ENCODE data around the gene DCXR.

DCXR gene

DNA sequence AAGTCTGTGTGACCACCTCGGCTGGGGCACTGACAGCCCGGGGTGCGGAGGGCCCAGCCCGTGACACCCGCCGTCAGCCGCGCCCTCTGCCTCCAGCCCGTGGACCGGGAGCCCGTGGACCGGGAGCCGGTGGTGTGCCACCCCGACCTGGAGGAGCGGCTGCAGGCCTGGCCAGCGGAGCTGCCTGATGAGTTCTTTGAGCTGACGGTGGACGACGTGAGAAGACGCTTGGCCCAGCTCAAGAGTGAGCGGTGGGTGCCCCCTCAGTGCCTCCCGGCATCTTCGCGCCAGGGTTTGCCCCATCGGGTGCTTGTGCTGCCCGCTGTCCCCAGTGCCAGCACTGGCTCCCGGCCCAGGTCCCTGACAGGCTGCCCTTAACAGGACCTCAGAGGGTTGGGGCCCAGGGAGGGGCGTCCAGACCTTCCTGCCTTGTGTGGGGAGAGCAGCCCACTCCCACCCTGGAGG lies 28.5 kb downstream of the DCXR start:
- no peak for DNase-seq

DNA sequence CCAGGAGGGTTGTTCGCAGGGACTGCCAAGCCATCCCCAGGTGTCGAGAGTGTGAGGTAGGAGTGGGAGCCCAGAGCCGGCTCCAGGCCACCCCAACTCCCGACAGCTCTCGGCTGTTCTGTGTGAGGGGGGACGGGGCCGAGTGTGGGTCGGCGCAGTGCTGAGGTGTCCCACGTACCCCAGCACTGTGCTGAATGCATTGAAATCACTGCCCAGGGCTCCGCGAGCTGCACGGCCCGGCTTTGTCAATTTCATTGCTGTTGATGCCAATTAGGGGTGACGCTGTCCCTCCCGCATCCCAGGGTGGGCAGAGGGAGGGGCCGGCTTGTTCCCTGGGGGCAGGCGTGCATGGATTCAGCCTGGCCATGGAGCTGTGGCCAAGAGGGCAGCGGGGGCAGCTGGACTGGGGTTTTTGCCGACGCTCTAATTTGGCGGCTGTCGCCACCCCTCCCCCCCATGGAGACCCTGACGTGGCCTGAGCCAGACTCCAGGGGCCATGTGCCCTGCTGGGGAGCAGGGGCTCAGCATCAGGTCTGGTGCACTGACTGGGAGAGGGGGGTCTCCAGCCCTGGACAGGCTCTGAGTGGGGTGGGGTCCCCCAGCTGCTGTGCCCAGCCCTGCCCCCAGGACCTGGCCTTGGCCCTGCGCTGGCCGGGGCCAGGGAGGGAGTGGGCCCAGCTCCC lies 29.1 kb downstream of the DCXR start:
- no peak for DNase-seq

DNA sequence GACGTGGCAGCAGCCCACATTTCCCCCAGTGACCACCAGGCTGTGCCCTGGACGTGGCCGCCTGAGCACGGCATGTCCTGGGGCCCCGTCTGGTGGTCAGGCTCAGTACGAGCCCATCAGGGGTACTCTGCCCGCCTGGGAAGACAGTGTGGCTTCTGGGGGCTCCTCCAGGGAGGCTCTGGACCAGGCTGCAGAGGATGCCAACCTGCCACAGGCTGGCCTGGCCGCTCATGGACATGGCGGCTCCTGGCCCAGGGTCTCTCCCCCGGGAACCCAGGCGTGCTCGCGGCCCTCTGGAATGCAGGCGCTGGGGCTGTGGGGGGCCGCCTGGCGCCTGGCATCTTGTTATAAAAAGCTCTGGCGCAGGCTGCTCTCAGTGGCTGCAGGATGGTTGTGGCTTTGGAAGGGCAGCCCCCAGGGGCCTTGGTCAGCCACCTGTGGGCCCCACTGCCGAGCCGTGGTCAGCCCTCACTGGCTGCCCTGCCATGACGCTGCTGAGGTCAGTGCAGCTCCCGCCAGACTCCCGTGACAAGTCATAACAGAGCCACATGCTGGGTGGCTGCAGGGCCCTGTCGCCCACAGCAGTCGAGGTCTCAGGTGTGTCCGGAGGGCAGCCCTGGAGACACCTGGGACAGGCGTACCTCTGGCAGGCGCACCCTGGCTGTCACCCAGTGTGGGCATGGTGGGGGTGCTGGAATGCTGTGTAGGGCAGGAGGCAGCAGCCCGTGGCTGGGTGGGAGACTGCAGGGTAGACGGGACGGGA lies 29.8 kb downstream of the DCXR start:
- no peak for DNase-seq

- no peak for DNase-seq
Measured at GRCh38 chr17:82007228-82007494, 30.3 kb downstream of the DCXR start.

- DNase-seq, result peak in 1 of 2 experiments; percentile 49
Measured at GRCh38 chr17:82006468-82007227, 30.8 kb downstream of the DCXR start.

GRCh38 chr17:82005701-82006348 lies 31.7 kb downstream of the DCXR start:
- DNase-seq, result no peak

- no peak for DNase-seq
Measured at GRCh38 chr17:82004517-82005455, 32.7 kb downstream of the DCXR start.

DNA sequence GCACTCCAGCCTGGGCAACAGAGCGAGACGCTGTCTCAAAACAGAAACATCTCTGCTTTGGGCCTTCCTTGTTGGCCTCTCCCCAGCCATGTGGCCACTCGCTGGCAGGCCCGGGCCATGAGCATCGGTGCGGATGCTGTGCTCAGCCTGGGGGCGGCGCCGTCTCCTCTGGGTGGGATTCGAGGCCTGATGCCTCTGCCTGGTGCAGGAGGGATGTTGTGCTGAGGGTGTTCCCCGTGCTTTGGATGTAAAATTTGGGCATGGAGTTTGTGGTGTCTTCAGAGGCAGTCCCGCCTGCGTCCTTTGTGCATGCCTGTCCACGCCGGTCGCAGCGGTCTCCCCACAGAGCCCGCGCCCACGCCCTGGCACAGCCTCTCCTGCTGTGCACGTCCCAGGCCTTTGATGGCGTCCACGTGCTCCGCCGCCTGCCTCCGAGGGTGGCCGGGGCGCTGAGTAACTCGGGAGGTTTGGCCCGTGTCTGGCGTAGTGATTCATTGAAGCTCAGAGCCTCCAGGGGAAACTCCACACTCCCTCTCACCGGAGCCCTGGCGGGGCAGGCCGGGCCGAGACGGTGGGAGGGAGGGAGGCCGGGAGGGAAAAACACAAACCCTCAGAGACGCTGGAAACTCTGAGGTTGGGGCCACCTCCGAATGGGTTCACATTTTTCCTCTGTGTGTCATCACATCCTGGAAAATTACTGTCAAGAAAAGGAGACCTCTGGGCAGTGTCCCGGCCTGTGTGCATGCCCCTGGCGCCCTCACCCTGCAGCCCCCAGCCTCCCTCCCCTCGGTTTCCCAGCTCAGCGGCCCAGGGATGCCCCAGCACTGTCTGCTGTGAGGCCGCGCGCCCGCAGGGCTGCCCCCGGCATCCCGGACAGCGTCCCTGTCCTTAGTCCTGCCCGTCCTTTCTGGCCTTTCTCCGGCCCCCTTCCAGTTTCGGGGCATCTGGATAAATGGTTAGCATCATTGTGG lies 33.8 kb downstream of the DCXR start:
- no peak for DNase-seq

GRCh38 chr17:82001571-82002056 lies 35.9 kb downstream of the DCXR start:
- no peak for DNase-seq

- DNase-seq, result no peak
Measured at GRCh38 chr17:82000803-82001570, 36.5 kb downstream of the DCXR start.

DNA sequence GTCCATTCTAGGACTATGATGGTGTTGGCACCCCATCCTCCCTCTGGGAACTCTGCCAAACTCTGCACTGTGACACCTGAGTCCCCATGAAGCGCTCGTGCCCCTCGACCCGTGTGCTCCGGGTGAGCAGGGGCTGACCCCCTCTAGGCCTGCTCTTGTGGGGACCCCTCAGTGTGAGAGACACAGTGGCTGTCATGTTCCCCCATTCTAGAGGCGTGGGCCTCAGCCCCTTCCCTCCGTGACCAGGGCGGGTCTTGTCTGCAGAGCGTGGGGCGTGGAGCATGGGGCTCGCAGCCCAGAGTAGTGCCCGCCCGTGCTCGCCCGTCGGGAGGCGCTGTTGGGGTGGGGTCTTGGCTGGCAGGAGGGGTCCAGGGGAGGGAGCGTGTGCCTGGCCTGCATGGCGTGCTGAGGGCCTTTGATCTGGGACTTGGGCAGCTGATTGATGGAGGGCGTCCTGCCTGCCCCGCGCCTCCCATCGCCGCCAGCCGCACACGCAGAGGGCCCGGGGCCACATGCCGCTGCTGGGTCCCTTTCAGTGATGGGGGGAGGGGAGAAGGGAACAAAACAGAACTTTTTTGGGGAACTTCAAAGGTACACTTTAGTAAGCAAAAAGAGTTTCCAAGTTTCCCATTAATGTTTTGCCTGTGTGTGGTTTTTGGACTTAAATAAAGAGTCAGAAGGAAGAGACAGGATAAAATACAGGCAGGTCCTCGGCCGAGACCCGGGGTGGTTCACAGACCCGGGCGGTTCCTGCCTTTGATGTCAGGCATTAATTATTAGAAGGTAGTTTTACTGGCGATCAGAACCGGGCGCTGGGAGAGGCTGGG lies 37.3 kb downstream of the DCXR start:
- DNase-seq, result no peak

- DNase-seq, result no peak
Measured at GRCh38 chr17:81999587-81999975, 37.9 kb downstream of the DCXR start.

DNA sequence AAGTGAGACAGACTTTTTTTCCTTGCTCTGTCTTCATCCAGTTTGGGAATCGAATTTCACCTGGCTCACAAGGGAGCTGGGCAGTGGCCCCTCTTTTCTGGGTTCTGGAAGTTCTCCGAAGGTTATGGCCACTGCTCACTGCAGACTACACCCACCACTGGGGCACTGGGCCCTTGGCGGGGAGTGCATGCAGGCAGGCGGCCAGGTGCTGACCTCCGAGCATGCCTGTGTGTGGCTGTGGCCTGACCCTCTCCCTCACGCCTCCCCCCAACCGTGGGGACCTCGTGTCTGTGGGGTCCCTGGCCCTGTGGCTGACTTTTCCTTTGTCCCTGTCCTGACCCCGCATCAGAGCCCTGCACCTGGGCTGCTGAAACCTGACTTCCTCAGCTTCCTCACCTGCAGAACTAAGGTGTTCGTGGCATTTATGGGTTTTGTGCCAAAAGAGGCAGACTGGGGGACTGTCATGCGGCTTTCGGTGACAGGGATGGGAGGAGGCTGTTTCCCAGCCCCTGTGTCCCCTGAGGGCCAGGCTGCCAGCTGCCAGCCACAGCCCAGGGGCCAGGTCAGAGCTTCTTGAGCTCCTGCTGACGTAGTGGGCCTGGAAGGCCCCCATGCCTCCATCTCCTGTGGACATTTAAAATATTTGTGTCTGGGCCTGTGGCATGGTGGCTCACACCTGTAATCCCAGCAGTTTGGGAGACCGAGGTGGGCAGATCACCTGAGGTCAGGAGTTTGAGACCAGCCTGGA lies 38.6 kb downstream of the DCXR start:
- no peak for DNase-seq

GRCh38 chr17:81998212-81998611 lies 39.3 kb downstream of the DCXR start:
- no peak for DNase-seq

- no peak for DNase-seq
Measured at GRCh38 chr17:81996757-81997441, 40.6 kb downstream of the DCXR start.

GRCh38 chr17:81996232-81996756 lies 41.2 kb downstream of the DCXR start:
- no peak for DNase-seq

- DNase-seq, result no peak
Measured at GRCh38 chr17:81995463-81996231, 41.9 kb downstream of the DCXR start.
